ENCODE data around the gene RNF220. TPM values are rescaled to one million over a fixed set of nuclear protein-coding genes. Genes with fewer than 3 reads are reported as not detected.
"Not testable (repeated sequence)": the region's sequence is repeated elsewhere in the genome, so short reads cannot be mapped to it uniquely, and the experiment has no call there.

Gene RNF220
- total and polyA plus RNA-seq, 2 donors (not counting 3 experiments of a cell fraction or from before 2014, with no cell fraction given) = 62.7 to 66.6 TPM

GRCh38 chr1:44501047-44501890 lies 96.2 kb downstream of the RNF220 start:
- no peak overlapping the region for H3K4me2 ChIP-seq (ENCODE audit: insufficient read depth, low read length)
- no TSS peak for BruUV-seq (replicated peaks)
- no peaks in the 10 kb centered on the region for H3K79me2 ChIP-seq (ENCODE audit: control insufficient read depth, insufficient read depth, low read length)
- no peaks in the 10 kb centered on the region for H3K9me3 ChIP-seq (replicated peaks; ENCODE audit: control insufficient read depth, insufficient read depth, low read length)
- intact Hi-C loops (cut with micrococcal nuclease) (loop anchor here (2.0 kb wide), 1 partner anchor 78 kb away; no protein-coding TSS in a partner anchor), dilution Hi-C loops (cut with MboI; ENCODE audit: extremely low pct_ligation_motif_present, low sequenced_read_pairs) (no loop called here)
- no peak for DNase-seq (ENCODE audit: low read depth, low spot score)
- H3K9ac ChIP-seq (replicated peaks; ENCODE audit: extremely low read depth, insufficient read depth, low read length) = no peak overlapping the region
- no peak overlapping the region for H3K27ac ChIP-seq (ENCODE audit: insufficient read depth, low read depth, low read length)
- H3K4me1 ChIP-seq (ENCODE audit: control insufficient read depth, extremely low read depth, insufficient read depth, low read length) = no peaks in the 10 kb centered on the region
- H2AFZ ChIP-seq (ENCODE audit: low read depth, low read length) = no peak overlapping the region
- H4K20me1 ChIP-seq (replicated peaks; ENCODE audit: control insufficient read depth, extremely low read depth, insufficient read depth, low read length) = peaks cover 2% of the 10 kb centered on the region
- ChIA-PET POLR2A (interaction anchor here (0.6 to 1.0 kb wide), 4 partner anchors 23 to 123 kb away, joined by 3 to 5 read pairs (median 4); no protein-coding TSS in a partner anchor), CTCF (interaction anchor here (0.8 to 8.2 kb wide), 13 partner anchors 9 to 284 kb away, joined by 3 to 184 read pairs (median 4); no protein-coding TSS in a partner anchor)
- FAIRE-seq = no peak
- H3K36me3 ChIP-seq (ENCODE audit: control insufficient read depth in 2 of 2, extremely low read depth in 1 of 2, insufficient read depth in 2 of 2, low read length in 2 of 2) = no peaks in the 10 kb centered on the region
- H3K27me3 ChIP-seq (ENCODE audit: control insufficient read depth in 2 of 2, insufficient read depth in 2 of 2, low read length in 2 of 2) = peaks cover 25% of the 10 kb centered on the region in 2 experiments
- no peak for TF ChIP-seq JUN (IDR thresholded peaks at IDR 0.05; ENCODE audit: borderline replicate concordance, insufficient read depth, insufficient read length, low read depth)
- TF ChIP-seq GATA2 (IDR thresholded peaks at IDR 0.05; ENCODE audit: insufficient read depth, insufficient read length, low read depth, low read length) = no peak
- no peak for TF ChIP-seq POLR2A (IDR thresholded peaks at IDR 0.05; ENCODE audit: low read depth, low read length)
- no peak for TF ChIP-seq FOS (IDR thresholded peaks at IDR 0.05; ENCODE audit: borderline replicate concordance, insufficient read depth, low read length)
- no peak for TF ChIP-seq MYC (IDR thresholded peaks at IDR 0.05; ENCODE audit: low read depth, low read length)
- TF ChIP-seq POLR2AphosphoS5 (IDR thresholded peaks at IDR 0.05; ENCODE audit: insufficient read depth, low read depth, low read length) = no peak
- H3K4me3 ChIP-seq (replicated peaks in 1 of 3; ENCODE audit: insufficient read depth in 1 of 3, low read depth in 1 of 3, low read length in 3 of 3) = no peak overlapping the region
- H3K9me1 ChIP-seq (replicated peaks; ENCODE audit: control insufficient read depth, extremely low read depth, insufficient read depth, low read length) = no peaks in the 10 kb centered on the region

GRCh38 chr1:44502823-44503222 lies 97.8 kb downstream of the RNF220 start:
- H3K36me3 ChIP-seq (ENCODE audit: control insufficient read depth in 2 of 2, extremely low read depth in 1 of 2, insufficient read depth in 2 of 2, low read length in 2 of 2); H3K79me2 ChIP-seq (ENCODE audit: control insufficient read depth, insufficient read depth, low read length); H3K4me3 ChIP-seq (replicated peaks in 1 of 3; ENCODE audit: insufficient read depth in 1 of 3, low read depth in 1 of 3, low read length in 3 of 3); H3K27ac ChIP-seq (ENCODE audit: insufficient read depth, low read depth, low read length); H3K9me3 ChIP-seq (replicated peaks; ENCODE audit: control insufficient read depth, insufficient read depth, low read length); H4K20me1 ChIP-seq (replicated peaks; ENCODE audit: control insufficient read depth, extremely low read depth, insufficient read depth, low read length); intact Hi-C loops (cut with micrococcal nuclease); DNase-seq (ENCODE audit: low read depth, low spot score); BruUV-seq (replicated peaks); H3K4me2 ChIP-seq (ENCODE audit: insufficient read depth, low read length); dilution Hi-C loops (cut with MboI; ENCODE audit: extremely low pct_ligation_motif_present, low sequenced_read_pairs); POLR2A ChIA-PET; H3K9ac ChIP-seq (replicated peaks; ENCODE audit: extremely low read depth, insufficient read depth, low read length); H2AFZ ChIP-seq (ENCODE audit: low read depth, low read length); H3K9me1 ChIP-seq (replicated peaks; ENCODE audit: control insufficient read depth, extremely low read depth, insufficient read depth, low read length); H3K4me1 ChIP-seq (ENCODE audit: control insufficient read depth, extremely low read depth, insufficient read depth, low read length); FAIRE-seq: not testable (repeated sequence)
- peaks cover 23 to 25% of the 10 kb centered on the region in 2 experiments for H3K27me3 ChIP-seq (ENCODE audit: control insufficient read depth in 2 of 2, insufficient read depth in 2 of 2, low read length in 2 of 2)
- CTCF ChIA-PET = interaction anchor here (1.2 to 8.2 kb wide), 2 partner anchors 26 to 124 kb away, joined by 3 to 184 read pairs; no protein-coding TSS in a partner anchor
